Adrenal gland (tissue), 19 donors: ENCODE data around the gene TERB1. TPM values are rescaled to one million over a fixed set of nuclear protein-coding genes. Genes with fewer than 3 reads are reported as not detected.

Experiments
- DNase-seq, 7 donors: peaks; one replicate each; pipeline ENCODE4 v3.0.0-alpha.2; 2019 to 2020
- H3K27ac ChIP-seq, 5 donors: fragments of 200-600 bp; sonication (generic) in 4 of 5; 1 replicate in 3 of 5; 2 replicates in 2 of 5; pipeline versions ENCODE4 v1.5.1 to v1.8.0; 2016 to 2020; ENCODE audit warnings: mild to moderate bottlenecking in 1 of 5
- H3K27me3 ChIP-seq: fragments of 200-600 bp; 2 replicates; pipeline ENCODE4 v1.8.0; 2021
- H3K36me3 ChIP-seq, 2 donors: fragments of 200-600 bp; replicated peaks in 1 of 2; 1 replicate in 1 of 2; 2 replicates in 1 of 2; pipeline versions ENCODE4 v1.5.1 to v1.8.0; 2018 to 2022
- H3K4me1 ChIP-seq, 2 donors: fragments of 200-600 bp; replicated peaks in 1 of 2; 1 replicate in 1 of 2; 2 replicates in 1 of 2; pipeline versions ENCODE4 v1.5.1 to v1.8.0; 2018 to 2021
- H3K4me3 ChIP-seq, 4 donors: fragments of 200-600 bp; sonication (generic) in 3 of 4; one replicate each; pipeline ENCODE4 v1.5.1; 2016 to 2018
- H3K9me3 ChIP-seq, 3 donors: fragments of 200-600 bp; sonication (generic) in 1 of 3; replicated peaks in 1 of 3; 1 replicate in 2 of 3; 2 replicates in 1 of 3; pipeline versions ENCODE4 v1.5.1 to v1.8.0; 2016 to 2021
- CTCF ChIP-seq, 6 experiments: fragments of 450-650 bp in 4 of 6; fragments of 200-600 bp in 2 of 6; sonication (generic) in 1 of 6; IDR thresholded peaks; 1 replicate in 5 of 6; 2 replicates in 1 of 6; pipeline versions ENCODE4 v1.5.1 to v1.8.0; 2016 to 2021; ENCODE audit warnings: antibody characterized with exemption in 6 of 6, mild to moderate bottlenecking in 2 of 6, moderate library complexity in 1 of 6
- POLR2A ChIP-seq, 2 donors: fragments of 450-650 bp; IDR thresholded peaks; one replicate each; pipeline ENCODE4 v1.6.1; 2017; ENCODE audit warnings: antibody characterized with exemption in 2 of 2, mild to moderate bottlenecking in 2 of 2, moderate library complexity in 1 of 2
- WGBS, 4 donors: extraction: QIAGEN DNeasy Blood & Tissue Kit in 2 of 4; methylation state at CpG; one replicate each; pipeline versions ENCODE4 v1.1.5 to v1.1.7; 2013 to 2017; 5-methylcytosine and 5-hydroxymethylcytosine counted together
- intact Hi-C, 2 donors: fragments of 100-400 bp; cut with DNase I; formaldehyde crosslinking; loops; one replicate each; pipeline versions ENCODE4 v1.14.1 to v1.15.0; 2022 to 2023
- long read RNA-seq, 10 donors: library from polyadenylated mRNA in 3 of 10; unstranded in 2 of 10; stranded (forward) in 1 of 10; transcript quantifications; one replicate each; pipeline ENCODE4 v2.0.0 and lab custom pipeline, GENCODE V29; 2021 to 2026
- polyA plus RNA-seq, 3 donors: library from polyadenylated mRNA; stranded (reverse); fragments of 200-250 nt in 2 of 3; fragments of 350-450 nt in 1 of 3; fragmentation: Illumina TruSeq in 1 of 3; extraction: RNeasy Lipid Tissue Mini Kit (QIAGEN cat#74804) in 1 of 3; gene quantifications; one replicate each; pipeline ENCODE4 v1.2.3, GENCODE V29; 2013 to 2014
- total RNA-seq, 9 donors: library from RNA; depleted of rRNA in 4 of 9; stranded (reverse); fragments of >200 nt in 4 of 9; fragments of 120-200 nt in 1 of 9; fragmentation: NEBNext Ultra II Directional in 1 of 9; extraction: Animal tissue kit (Norgen Biotek cat#: 25700) in 1 of 9; gene quantifications; one replicate each; pipeline versions ENCODE4 v1.1.0 to v1.2.4, GENCODE V29; 2013 to 2023
- donor health status: healthy with polysubstance abuse.
- donor health status: Bipolar disorder and iron deficiency.
- donor health status: DM: yes; HTN: yes; CAD: no.
- donor health status: DM: no; HTN: no; CAD: no.
- donor health status: DM: no; HTN: no; CAD: no.
- donor health status: DM: yes; HTN: yes; CAD: no.

Gene TERB1
- total RNA-seq = under 1 TPM in 1 of 9 donors, not detected in 8; 0.06 TPM
- not detected for polyA plus RNA-seq
- long read RNA-seq, donor 1 = 0 reads
- long read RNA-seq, donor 2 = 0 reads
- long read RNA-seq, donor 3 = 0 reads
- long read RNA-seq, donor 4 = 0 reads
- long read RNA-seq, donor 5 = 0 reads
- long read RNA-seq, donor 6 = 0 reads
- long read RNA-seq, donor 7 = 0 reads
- long read RNA-seq, donor 8 = 0 reads
- long read RNA-seq, donor 9 = 0 reads
- long read RNA-seq, donor 10 = 0 reads

GRCh38 chr16:66801320-66802105 is at the start of gene TERB1:
TERB1 (minus strand) TSS chr16:66801584; CDS start chr16:66796798, 4,786 bp downstream.
- DNase-seq = no peak
- Histone ChIP-seq H3K4me1 (no peaks in the 10 kb centered on the region), H3K36me3 (peaks cover 0 to 40% of the 10 kb centered on the region in 2 donors), H3K27me3 (no peaks in the 10 kb centered on the region), H3K9me3 (no peaks in the 10 kb centered on the region), H3K4me3 (no peak within 1 kb of the TSS), H3K27ac (no peak within 1 kb of the TSS)
- 90 to 95% (median 92%) methylated on average over 47 to 56 of the region's 56 CpGs for WGBS, 4 donors
- TF ChIP-seq POLR2A (IDR thresholded peaks at IDR 0.05) (no peak), CTCF (IDR thresholded peaks at IDR 0.05) (no peak)
- intact Hi-C loops = no loop called here

GRCh38 chr16:66850115-66850815 is 48.9 kb upstream of the TERB1 start:
- no peaks in the 10 kb centered on the region for H3K36me3 ChIP-seq
- no peak for DNase-seq
- intact Hi-C loops = no loop called here
- no peaks in the 10 kb centered on the region for H3K9me3 ChIP-seq
- TF ChIP-seq POLR2A (IDR thresholded peaks at IDR 0.05) = no peak
- TF ChIP-seq CTCF (IDR thresholded peaks at IDR 0.05) = no peak
- H3K4me1 ChIP-seq = no peaks in the 10 kb centered on the region
- WGBS, 4 donors = 81 to 88% (median 86%) methylated on average over 8 to 14 of the region's 14 CpGs
- no peak overlapping the region for H3K4me3 ChIP-seq
- peaks cover 6% of the 10 kb centered on the region for H3K27me3 ChIP-seq
- no peak overlapping the region for H3K27ac ChIP-seq

GRCh38 chr16:66849549-66849948 is 48.2 kb upstream of the TERB1 start:
- H3K4me3 ChIP-seq = no peak overlapping the region
- no peaks in the 10 kb centered on the region for H3K9me3 ChIP-seq
- intact Hi-C loops = loop anchor here in 1 of 2 donors (10.0 kb wide), 1 partner anchor 125 kb away; no protein-coding TSS in a partner anchor
- no peak for TF ChIP-seq CTCF (IDR thresholded peaks at IDR 0.05)
- no peak for TF ChIP-seq POLR2A (IDR thresholded peaks at IDR 0.05)
- peaks cover 4% of the 10 kb centered on the region in 2 donors for H3K4me1 ChIP-seq
- WGBS, 4 donors = 80 to 92% (median 87%) methylated on average over 2 to 4 of the region's 4 CpGs
- no peak for DNase-seq
- no peaks in the 10 kb centered on the region for H3K36me3 ChIP-seq
- H3K27me3 ChIP-seq = peaks cover 13% of the 10 kb centered on the region
- H3K27ac ChIP-seq = no peak overlapping the region

GRCh38 chr16:66849021-66849420 is 47.6 kb upstream of the TERB1 start:
- 93 to 100% (median 94%) methylated on average over 1 to 2 of the region's 2 CpGs for WGBS, 4 donors
- Histone ChIP-seq H3K9me3 (no peaks in the 10 kb centered on the region), H3K36me3 (no peaks in the 10 kb centered on the region), H3K4me3 (no peak overlapping the region), H3K27ac (no peak overlapping the region), H3K27me3 (peaks cover 18% of the 10 kb centered on the region), H3K4me1 (peaks cover 8 to 10% of the 10 kb centered on the region in 2 donors)
- no peak for DNase-seq
- intact Hi-C loops = loop anchor here in 1 of 2 donors (10.0 kb wide), 1 partner anchor 124 kb away; no protein-coding TSS in a partner anchor
- TF ChIP-seq POLR2A (IDR thresholded peaks at IDR 0.05) (no peak), CTCF (IDR thresholded peaks at IDR 0.05) (no peak)
